ENCODE measurements around the gene ARHGAP30.

The ARHGAP30 gene

GRCh38 chr1:161084597-161084988 lies 14.9 kb upstream of the ARHGAP30 start:
- H3K27me3 ChIP-seq (ENCODE audit: control insufficient read depth, low read length), result no peaks in the 10 kb centered on the region; the same call in 1 of the 2 replicates
- no peaks in the 10 kb centered on the region for H4K20me1 ChIP-seq (ENCODE audit: control insufficient read depth, insufficient read depth, low read depth, low read length)
- H3K4me2 ChIP-seq (ENCODE audit: low read length), result no peak overlapping the region
- H3K36me3 ChIP-seq (ENCODE audit: control insufficient read depth, low read length), result no peaks in the 10 kb centered on the region
- no peaks in the 10 kb centered on the region for H3K9me2 ChIP-seq (replicated peaks; ENCODE audit: control insufficient read depth, low read length)
- TF ChIP-seq CTCF (IDR thresholded peaks at IDR 0.05; ENCODE audit: low read depth, low read length, poor library complexity, severe bottlenecking) (no peak), EZH2phosphoT487 (IDR thresholded peaks at IDR 0.05; ENCODE audit: borderline replicate concordance, low read length) (no peak)
- no peaks in the 10 kb centered on the region for H3K79me2 ChIP-seq (ENCODE audit: control insufficient read depth, low read length)
- H3K27ac ChIP-seq (ENCODE audit: low read depth, low read length), result no peak overlapping the region
- no peak overlapping the region for H3K4me3 ChIP-seq (ENCODE audit: low read length)
- no peaks in the 10 kb centered on the region for H3F3A ChIP-seq (ENCODE audit: control insufficient read depth, insufficient read depth)
- no peaks in the 10 kb centered on the region for H3K9me3 ChIP-seq (ENCODE audit: control insufficient read depth, insufficient read depth, low read length)
- no peaks in the 10 kb centered on the region for H3K4me1 ChIP-seq (ENCODE audit: control insufficient read depth, low read length)

GRCh38 chr1:161083748-161084596 lies 14.3 kb upstream of the ARHGAP30 start:
- no peaks in the 10 kb centered on the region for H3K9me2 ChIP-seq (replicated peaks; ENCODE audit: control insufficient read depth, low read length)
- H4K20me1 ChIP-seq (ENCODE audit: control insufficient read depth, insufficient read depth, low read depth, low read length), result no peaks in the 10 kb centered on the region
- no peaks in the 10 kb centered on the region for H3F3A ChIP-seq (ENCODE audit: control insufficient read depth, insufficient read depth)
- H3K27ac ChIP-seq (ENCODE audit: low read depth, low read length), result no peak overlapping the region
- TF ChIP-seq CTCF (IDR thresholded peaks at IDR 0.05; ENCODE audit: low read depth, low read length, poor library complexity, severe bottlenecking), result no peak
- no peak for TF ChIP-seq EZH2phosphoT487 (IDR thresholded peaks at IDR 0.05; ENCODE audit: borderline replicate concordance, low read length)
- no peaks in the 10 kb centered on the region for H3K9me3 ChIP-seq (ENCODE audit: control insufficient read depth, insufficient read depth, low read length)
- no peak overlapping the region for H3K4me3 ChIP-seq (ENCODE audit: low read length)
- H3K27me3 ChIP-seq (ENCODE audit: control insufficient read depth, low read length), result no peaks in the 10 kb centered on the region; the same call in 1 of the 2 replicates
- no peaks in the 10 kb centered on the region for H3K79me2 ChIP-seq (ENCODE audit: control insufficient read depth, low read length)
- no peak overlapping the region for H3K4me2 ChIP-seq (ENCODE audit: low read length)
- no peaks in the 10 kb centered on the region for H3K4me1 ChIP-seq (ENCODE audit: control insufficient read depth, low read length)
- H3K36me3 ChIP-seq (ENCODE audit: control insufficient read depth, low read length), result no peaks in the 10 kb centered on the region

- H3K79me2 ChIP-seq (ENCODE audit: control insufficient read depth, low read length), result no peaks in the 10 kb centered on the region
- no peaks in the 10 kb centered on the region for H3F3A ChIP-seq (ENCODE audit: control insufficient read depth, insufficient read depth)
- H3K9me2 ChIP-seq (replicated peaks; ENCODE audit: control insufficient read depth, low read length), result no peaks in the 10 kb centered on the region
- H3K4me3 ChIP-seq (ENCODE audit: low read length), result no peak overlapping the region
- H3K4me1 ChIP-seq (ENCODE audit: control insufficient read depth, low read length), result no peaks in the 10 kb centered on the region
- TF ChIP-seq EZH2phosphoT487 (IDR thresholded peaks at IDR 0.05; ENCODE audit: borderline replicate concordance, low read length), result no peak
- no peak for TF ChIP-seq CTCF (IDR thresholded peaks at IDR 0.05; ENCODE audit: low read depth, low read length, poor library complexity, severe bottlenecking)
- no peak overlapping the region for H3K27ac ChIP-seq (ENCODE audit: low read depth, low read length)
- H3K4me2 ChIP-seq (ENCODE audit: low read length), result no peak overlapping the region
- H3K36me3 ChIP-seq (ENCODE audit: control insufficient read depth, low read length), result no peaks in the 10 kb centered on the region
- no peaks in the 10 kb centered on the region for H3K9me3 ChIP-seq (ENCODE audit: control insufficient read depth, insufficient read depth, low read length)
- no peaks in the 10 kb centered on the region for H4K20me1 ChIP-seq (ENCODE audit: control insufficient read depth, insufficient read depth, low read depth, low read length)
- H3K27me3 ChIP-seq (ENCODE audit: control insufficient read depth, low read length), result no peaks in the 10 kb centered on the region; the same call in 1 of the 2 replicates
Observed at GRCh38 chr1:161082996-161083747, 13.5 kb upstream of the ARHGAP30 start.

Data from DOHH2 (cell line).